HG03103 (cell line): ENCODE results near the gene ANO1.

Experiments used
- ATAC-seq: cut with Tn5 transposase; IDR thresholded peaks from one replicate; pipeline ENCODE4 v1.9.1; 2021; ENCODE audit warnings: low read depth; ENCODE audit not compliant: unreplicated experiment

Gene ANO1

DNA sequence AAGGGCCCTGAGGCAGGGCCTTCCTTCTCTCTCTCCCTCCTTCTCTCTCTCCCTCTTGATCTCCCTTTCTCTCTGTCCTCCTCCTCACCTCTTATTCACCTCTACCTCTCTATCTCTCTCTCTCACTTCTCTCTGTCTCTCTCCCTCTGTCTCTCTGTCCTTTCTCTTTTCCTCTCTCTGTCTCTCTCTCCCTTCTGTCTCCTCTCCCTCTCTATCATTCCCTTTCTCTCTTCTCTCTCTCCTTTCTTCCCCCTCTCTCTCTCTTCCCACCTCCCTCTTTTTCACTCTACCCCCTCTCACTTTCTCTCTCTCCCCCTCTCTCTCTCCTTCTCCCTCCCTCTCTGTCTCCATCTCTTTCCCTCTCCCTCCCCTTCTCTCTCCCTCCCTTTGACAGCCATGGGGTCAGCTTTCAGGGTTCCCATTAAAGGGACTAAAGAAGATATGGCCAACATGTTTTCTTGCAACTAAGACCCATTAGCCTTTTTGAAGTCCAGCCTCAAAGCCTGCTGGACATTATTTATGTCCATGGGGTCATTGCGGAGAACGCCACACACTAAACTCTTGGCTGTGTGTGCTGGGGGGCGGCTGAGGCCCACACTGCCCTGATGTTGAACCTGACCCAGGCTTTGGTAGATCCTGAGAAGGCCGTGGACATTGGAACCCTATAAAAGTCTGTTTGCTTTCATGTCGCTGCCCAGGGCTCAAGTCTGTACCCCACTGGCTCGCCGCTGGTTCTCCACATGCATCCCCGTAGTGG is 15.0 kb downstream of the ANO1 start:
- no peak for ATAC-seq

DNA sequence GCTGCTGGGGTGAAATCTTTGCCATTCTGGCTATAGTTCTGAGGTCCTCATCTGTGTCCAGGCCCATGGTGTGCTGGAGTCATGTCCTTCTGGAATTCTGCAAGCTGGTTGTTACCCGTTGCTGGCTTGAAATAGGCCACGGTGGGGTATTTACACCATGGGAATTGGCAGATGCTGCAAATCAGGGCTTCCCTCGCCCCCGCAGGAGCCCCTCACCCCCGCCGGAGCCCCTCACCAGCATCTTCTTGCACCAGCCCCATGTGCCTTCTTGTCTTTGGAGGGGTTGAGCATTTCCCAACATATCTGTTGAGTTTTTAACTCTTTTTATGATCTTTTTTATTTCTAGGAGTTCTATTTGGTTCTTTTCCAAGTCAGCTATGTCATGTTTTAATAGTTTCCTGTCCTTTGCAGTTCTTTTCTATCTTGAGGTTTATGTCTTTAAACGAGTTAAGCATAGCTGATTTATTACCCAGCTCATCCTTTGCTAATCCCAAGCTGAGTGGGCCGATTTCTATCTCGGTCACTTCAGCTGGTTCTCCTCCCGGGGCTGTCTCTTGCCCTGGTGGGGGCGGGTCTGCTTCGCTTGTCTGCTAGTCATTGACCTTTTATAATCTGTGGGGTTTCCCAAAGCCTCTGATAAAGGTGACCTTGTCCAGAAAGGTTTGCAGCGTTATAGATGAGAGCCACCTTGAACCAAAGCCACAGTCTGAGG is 17.6 kb downstream of the ANO1 start:
- ATAC-seq = no peak

- no peak for ATAC-seq
Measured at GRCh38 chr11:70097783-70098563, 19.9 kb downstream of the ANO1 start.

GRCh38 chr11:70098936-70099335 is 20.8 kb downstream of the ANO1 start:
- no peak for ATAC-seq

DNA sequence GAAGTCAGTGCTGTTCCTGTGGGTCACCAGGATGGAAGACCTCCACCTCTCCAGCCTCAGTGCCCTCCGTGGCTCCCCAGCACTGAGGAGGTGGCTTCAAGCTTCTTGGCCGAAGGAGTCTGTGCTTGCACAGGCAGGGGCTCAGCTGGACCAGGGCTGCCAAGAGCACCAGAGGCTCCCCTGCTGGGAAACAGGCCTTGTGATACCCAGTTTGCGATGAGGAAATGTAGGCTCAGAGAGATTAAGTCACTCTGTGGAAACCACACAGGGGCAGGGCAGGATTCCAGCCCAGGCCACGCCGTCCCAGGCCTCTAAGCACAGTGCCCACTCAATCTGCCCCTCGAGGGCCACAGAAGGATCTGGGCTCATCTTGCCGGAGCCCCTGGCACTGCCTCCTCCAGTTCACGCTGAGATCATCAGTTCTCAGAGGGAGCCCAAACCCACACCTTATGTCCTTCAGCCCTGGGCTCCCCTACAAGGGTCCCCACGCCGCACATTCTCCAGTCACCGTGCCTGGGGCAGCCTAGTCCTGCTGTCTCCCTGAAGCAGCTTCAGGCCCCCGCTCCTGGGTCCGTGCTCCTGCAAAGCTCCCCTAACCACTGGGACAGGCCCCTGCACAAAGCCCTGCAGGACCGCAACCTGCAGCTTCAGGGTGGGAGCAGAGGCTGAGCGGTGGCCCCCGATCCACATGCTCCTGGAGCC is 21.6 kb downstream of the ANO1 start:
- ATAC-seq = no peak

DNA sequence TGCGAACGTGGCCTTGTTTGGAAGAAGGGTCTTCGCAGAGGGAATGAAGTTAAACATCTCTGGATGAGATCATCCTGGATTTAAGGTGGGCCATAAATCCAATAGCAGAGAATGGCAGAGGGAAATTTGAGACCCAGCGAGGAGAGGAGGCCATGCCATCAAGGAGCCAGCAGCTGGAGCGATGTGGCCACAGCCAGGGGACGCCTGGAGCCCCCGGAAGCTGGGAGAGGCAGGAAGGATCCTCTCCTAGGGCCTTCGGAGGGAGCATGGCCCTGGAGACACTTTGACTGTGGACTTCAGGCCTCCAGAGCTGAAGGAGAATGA is 22.1 kb downstream of the ANO1 start:
- no peak for ATAC-seq

GRCh38 chr11:70100791-70101190 is 22.7 kb downstream of the ANO1 start:
- no peak for ATAC-seq

- no peak for ATAC-seq
Measured at GRCh38 chr11:70103256-70103975, 25.3 kb downstream of the ANO1 start.

- ATAC-seq = no peak
Measured at GRCh38 chr11:70104419-70104818, 26.3 kb downstream of the ANO1 start.

DNA sequence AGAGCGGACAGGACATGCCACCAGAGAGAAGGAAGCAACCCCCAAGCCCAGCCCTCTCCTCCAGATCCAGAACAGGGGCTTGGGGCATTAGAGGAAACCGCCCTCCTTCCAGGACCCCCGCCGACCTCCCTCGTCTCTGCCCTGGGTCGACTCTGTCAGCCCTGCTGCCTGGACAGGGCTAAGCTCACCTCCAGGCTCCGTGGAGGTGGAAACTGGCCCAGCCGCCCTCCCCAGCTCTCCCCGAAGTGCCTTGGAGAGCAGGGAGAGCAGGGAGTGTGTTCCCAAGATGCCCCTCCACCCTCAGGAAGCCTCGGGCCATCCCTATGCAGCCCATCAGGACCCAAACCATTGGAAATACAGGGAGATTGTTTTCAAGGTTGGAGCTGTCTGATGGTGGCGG is 26.8 kb downstream of the ANO1 start:
- no peak for ATAC-seq

DNA sequence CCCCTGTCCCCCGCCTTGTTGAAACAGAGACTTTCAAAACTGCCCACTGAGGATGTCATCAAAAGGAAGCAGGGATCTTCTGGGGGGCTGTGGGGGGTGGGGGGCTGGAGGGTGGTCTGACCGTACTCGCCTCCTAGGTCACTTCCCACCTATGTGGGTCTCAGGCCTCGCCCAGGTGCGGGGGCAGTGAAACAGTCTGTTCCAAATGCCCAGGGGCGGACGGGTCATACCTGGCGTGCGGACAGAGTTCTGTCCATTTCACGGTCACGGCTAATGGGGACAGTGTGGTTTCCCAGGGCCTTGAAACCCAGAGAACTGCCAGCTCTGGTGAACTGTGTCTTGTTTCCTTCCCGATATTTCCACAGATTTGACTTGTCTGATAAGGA is 27.2 kb downstream of the ANO1 start:
- ATAC-seq = no peak

GRCh38 chr11:70105755-70106571 is 27.8 kb downstream of the ANO1 start:
- no peak for ATAC-seq

DNA sequence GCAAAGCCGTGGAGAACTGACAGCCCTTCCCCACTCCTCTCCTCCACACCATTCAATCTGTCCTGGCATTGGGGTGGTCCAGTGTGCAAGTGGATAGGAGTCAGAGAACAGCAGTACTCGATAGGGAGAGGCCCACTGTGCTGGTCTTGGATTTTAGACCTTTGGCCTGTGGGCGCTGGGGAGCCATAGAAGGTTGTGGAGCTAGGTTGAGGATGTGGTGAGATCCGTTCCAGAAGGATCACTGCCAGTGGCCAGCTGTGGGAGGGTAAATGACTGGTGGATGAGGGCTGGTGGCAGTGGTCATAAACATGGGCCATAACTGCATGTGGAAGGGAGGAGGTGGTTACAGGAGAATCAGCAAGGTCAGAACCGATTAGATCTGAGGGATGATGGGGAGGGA is 28.6 kb downstream of the ANO1 start:
- ATAC-seq = no peak

- ATAC-seq = no peak
Measured at GRCh38 chr11:70107191-70107590, 29.1 kb downstream of the ANO1 start.

GRCh38 chr11:70107756-70108155 is 29.6 kb downstream of the ANO1 start:
- no peak for ATAC-seq

DNA sequence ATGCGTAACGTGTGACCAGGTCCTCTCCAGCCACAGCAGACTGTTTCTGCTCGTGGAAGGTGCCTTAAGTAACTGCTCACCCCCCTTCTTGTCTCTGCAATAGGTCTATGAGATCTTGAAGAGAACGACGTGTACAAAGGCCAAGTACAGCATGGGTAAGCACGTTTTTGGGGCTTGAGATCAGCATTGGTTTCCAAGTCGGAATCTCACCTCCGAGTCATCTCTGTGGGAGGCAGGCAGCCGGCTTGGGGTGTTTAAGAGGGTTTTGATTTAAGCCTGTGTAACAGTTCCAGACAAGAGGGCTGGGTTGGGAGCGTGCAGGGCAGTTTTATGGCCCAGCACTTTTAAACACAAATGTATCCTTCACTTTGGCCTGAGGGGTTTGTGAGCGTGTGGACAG is 30.1 kb downstream of the ANO1 start:
- no peak for ATAC-seq

DNA sequence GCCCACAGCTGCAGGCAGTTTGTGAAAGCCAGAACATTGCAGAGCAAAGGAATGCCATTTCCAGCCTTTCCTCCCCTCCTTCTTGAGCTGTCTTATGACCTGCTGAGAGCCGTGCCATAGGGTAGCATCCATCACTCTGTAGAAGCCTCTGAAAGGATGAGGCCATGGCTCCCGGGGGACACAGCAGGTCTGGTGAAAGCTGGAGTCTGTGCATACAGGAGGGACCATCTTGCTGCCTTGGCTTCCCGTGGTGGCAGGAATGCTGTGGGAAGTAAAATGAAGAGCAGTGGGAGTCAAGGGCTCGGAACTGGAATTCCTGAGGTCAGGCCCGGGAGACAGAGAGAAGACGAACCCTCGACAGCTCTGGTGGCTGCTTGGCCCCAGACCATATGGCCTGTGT is 30.9 kb downstream of the ANO1 start:
- no peak for ATAC-seq

- ATAC-seq = no peak
Measured at GRCh38 chr11:70109903-70110302, 31.8 kb downstream of the ANO1 start.

DNA sequence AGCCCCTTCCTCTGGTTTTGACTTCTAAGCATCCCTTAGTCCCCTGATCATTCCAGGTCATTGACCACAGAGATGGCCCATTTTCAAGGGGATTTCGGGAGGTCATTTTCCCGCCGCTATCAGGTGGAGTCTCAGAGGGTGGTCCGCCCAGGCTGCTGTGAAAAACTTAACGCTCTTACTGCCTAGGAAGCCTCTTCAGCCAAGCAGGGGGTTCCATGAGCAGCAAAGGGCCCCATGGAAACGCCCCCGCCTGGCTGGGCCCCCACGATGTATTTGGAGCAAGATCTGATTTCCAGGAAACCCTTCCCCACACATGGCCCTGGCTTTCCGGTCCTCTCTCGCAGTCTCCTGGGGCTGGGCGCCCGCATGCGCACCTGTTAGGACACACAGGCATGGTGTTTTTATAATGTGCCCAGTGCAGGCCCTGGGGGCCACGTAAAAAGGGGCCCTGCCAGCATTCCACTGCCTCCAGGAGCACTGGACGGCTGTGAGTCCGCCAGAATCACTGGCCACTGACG is 32.5 kb downstream of the ANO1 start:
- no peak for ATAC-seq
